Measurements from ENCODE around the gene BICRAL.
"Not testable (repeated sequence)": the region's sequence is repeated elsewhere in the genome, so short reads cannot be mapped to it uniquely, and the experiment has no call there.

The BICRAL gene

GRCh38 chr6:42781796-42782688, at the start of gene BICRAL:
TSS of gene BICRAL (plus strand) at chr6:42782052. CDS start at chr6:42822023, 39,971 bp downstream.
- DNase-seq: peak; percentile 32

GRCh38 chr6:42733867-42734481, 47.9 kb upstream of the BICRAL start:
- DNase-seq: not testable (repeated sequence)

DNA sequence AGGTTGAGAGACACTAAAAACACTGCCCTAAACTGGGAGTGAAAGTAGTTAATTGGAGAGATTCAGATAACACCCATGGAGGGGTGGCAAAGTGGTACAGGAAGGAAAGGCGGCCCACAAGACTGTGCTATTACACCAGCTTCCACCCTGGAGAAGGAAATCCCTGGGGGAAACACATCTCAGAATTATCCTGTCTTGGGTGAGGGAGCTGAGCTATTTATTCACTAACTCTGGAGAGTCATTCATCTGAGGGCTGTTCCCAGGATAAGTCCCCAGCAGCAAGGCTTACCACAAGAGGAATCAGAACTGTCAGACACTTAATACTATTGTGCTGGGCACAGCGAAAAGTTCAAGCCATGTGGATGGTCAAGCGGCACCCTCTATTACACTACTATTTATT, 45.9 kb upstream of the BICRAL start:
- no peak for DNase-seq

DNA sequence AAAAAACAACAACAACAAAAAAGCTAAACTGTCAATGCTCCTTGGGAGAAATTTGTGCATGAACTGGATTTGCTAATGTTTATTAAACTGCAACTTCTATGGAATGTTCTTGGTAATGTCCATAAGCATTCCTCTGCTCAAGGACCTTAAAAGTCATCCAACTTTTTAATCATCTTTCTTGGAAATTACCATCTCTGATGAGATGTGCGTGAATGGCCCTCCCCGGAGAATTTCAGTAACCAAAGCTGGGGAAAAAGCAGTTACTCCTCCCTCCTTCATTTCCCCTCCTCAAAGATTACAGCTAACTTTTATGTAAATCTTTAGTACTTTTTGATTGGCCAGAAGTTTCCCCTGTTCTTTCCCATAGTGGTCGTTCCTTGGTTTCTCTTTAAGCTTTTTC, 41.1 kb upstream of the BICRAL start:
- DNase-seq: no peak

- peak; percentile 59 for DNase-seq
These were observed 39.5 kb upstream of the BICRAL start for GRCh38 chr6:42742116-42742894.

DNA sequence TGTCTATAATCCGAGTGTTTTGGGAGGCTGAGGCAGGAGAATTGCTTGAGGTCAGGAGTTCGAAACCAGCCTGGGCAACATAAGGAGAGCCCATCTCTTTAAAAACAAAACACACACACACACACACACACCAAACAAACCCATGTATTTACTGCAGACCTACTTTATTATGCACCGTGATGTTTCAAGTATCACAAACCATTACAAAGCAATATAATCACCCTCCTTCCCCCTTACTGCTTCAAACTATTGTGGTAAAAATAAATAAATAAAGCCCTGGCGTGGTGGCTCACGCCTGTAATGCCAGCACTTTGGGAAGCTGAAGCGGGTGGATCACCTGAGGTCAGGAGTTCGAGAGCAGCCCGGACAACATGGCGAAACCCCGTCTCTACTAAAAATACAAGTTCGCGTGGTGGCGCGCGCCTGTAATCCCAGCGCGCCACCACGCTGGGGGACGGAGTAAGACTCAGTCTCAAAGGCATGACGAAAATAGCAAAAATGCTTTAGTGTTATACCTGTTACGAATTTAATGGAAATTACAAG, 37.4 kb upstream of the BICRAL start:
- no peak for DNase-seq

DNA sequence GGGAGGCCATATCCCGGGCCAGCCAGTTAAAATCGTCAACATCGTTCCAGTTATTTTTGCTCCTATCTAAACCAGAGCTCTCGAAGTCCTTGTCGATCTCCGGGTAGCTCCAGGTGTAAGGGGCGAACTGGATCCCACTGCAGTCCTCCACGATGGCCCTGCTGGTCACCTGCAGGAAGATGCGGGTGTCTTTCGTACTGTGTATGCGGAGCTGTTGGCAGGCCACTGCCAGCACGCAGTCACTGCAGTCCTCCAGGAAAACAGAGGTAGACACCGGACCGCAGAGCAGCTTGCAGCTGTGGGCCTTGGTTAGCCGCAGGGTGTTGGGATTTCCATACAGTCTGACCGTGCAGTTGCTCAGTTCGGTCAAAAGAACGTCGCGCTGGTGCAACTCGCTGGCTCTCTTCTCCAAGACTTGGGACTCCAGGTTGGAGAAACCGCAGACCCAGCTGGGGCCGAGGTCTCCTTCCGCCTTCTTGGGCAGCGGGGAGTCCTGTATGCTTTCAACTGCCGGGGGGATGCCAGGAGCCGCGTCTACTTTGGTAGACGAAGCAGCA, 36.7 kb upstream of the BICRAL start:
- peak; percentile 53 for DNase-seq

- peak; percentile 94 for DNase-seq
These were observed 36.0 kb upstream of the BICRAL start, which contains the start of gene TBCC for GRCh38 chr6:42745640-42746462. TSS of gene TBCC (minus strand) at chr6:42746103. CDS start at chr6:42746073, 30 bp downstream.

DNA sequence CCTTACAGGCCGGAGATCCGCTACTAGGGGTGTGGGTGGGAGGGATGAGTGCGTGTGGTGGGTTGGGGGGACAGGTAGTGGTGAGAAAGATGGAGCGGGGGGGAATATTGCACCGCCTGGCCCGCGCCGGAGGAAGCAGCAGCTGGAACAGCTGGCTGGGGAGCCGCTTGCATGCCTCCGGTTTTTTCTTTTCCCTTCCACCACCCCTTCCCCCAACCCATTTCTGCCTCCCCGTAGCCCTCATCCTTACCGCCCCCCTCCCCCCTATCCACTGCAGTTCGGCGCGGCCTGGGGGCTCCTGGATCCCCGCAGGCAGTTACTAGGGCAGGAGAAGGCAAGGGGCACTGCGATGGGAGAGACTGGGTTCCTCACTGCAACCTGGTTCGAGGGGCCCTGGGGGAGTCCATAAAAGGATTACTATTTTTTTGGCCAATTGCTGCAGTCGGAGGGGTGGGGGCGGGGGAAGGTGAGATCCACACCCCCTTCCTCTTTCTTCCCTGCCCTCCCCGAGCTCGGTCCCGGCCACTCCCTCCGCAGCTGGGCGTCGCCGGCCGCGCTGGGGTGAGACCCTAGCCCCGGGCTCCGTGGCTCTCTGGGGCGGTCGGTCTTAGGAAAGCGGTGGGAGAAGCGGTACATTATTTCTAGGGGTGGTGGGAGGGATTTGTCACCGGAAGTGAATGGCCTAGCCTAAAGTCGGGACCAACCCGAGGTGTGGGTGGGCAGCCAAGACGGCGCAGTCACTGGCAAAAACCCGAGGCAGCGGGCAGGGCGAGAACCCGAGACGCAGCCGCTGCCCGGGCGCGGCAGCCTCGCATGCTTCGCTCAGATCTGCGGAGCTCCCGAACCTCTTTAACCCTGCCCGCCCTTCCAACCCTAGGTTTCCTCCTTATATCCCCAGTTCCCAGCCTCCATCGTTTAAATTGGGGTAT, 35.1 kb upstream of the BICRAL start:
- peak; percentile 81 for DNase-seq

GRCh38 chr6:42748203-42748898, 33.5 kb upstream of the BICRAL start:
- DNase-seq: no peak

- DNase-seq: no peak
These were observed 30.8 kb upstream of the BICRAL start for GRCh38 chr6:42751055-42751454.

GRCh38 chr6:42754759-42755158, 27.1 kb upstream of the BICRAL start:
- no peak for DNase-seq

DNA sequence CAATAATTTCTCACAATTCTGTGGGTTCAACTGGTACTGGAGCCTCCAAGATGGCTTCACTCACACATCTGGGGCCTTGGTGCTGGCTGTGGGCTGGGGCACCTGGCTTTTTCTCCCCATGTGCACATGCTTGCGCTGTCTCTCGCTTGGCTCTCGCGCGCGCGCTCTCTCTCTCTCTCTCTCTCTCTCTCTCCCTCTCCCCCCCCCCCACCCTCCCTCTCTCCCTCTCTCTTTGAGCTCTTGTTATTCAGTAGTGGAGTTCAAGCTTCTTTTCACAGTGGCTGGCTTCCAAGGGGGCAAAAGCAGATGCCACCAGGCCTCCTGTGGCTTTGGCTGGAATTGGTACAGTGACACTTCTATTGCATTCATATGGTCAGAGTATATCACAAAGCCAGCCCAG, 25.1 kb upstream of the BICRAL start:
- DNase-seq: no peak

DNA sequence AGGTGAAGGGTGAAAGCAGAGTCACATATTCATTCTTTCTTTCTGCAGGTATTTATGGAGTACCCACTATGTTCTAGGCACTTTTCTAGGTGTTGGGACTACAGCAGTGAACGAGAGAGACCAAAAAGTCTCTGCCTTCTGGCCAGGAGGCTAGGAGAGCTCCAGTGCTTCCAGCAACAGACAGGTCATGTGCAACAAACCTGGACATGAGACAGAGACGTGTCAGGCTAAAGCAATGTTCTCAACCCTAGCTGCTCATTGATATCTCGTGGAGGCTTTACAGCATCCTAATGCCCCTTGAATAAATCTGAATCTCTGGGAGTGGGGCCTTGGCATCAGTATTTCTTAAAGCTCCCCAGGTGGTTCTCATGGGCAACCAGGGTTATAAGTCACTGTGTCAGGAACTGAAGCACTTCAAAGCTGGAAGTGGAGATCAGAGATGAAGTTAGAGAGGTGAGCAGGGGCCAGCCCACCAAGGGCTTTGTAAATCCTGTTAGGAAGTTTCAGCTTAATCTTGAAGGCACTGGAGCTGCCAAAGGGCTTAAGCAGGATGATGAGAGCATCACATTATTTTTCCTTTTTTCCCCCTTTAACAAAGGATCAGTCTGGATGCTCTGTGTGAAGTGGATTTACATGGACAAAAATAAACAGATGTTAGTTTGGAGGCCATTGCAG, 23.0 kb upstream of the BICRAL start:
- DNase-seq: no peak

GRCh38 chr6:42761287-42762067, 20.4 kb upstream of the BICRAL start:
- DNase-seq: no peak

GRCh38 chr6:42762426-42762859, 19.4 kb upstream of the BICRAL start:
- DNase-seq: peak; percentile 21

- no peak for DNase-seq
These were observed 18.9 kb upstream of the BICRAL start for GRCh38 chr6:42762950-42763349.

DNA sequence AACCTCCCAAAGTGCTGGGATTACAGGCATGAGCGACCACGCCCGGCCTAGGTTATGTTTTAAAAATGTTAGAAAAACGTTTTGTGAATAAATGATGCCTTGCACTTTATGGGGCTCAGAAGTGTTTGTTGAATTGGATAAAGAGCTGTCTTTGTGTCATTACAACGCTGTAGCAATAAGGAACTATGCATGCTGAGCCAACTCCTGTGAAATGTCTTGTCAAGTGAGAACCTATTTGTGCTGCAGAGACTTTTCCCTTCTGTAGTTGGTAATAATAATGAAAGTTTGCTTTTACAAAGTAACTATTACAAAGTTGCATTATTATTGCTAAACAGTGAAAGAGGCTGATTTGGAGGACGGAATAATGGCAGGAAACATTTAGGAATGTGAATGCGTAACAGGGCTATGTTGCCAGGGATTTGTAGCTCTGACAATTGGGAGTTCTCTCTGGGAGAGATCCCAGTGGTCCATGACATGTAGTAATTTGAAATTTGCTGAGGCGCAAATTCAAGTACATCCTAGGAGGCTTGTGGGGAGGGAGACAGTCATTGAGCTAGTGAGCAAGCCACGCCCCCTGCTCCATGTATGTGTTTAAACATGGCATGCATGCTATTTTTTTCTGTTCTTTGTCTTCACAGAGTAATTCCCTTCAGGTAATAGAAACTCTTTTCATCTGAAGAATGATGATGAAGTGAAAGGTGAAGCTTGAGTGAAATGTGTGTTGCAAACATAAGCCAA, 16.8 kb upstream of the BICRAL start:
- no peak for DNase-seq

Data from GF-D8 (cell line).